ENCODE results near the gene MBNL2. TPM values are rescaled to one million over a fixed set of nuclear protein-coding genes. Genes with fewer than 3 reads are reported as not detected.
A peak's percentile ranks its signal among the peaks of the same experiment; 100 is the strongest.

The MBNL2 gene
- total and polyA plus RNA-seq, 2 donors from 2014 or later, result 18.8 to 70.5 TPM

DNA sequence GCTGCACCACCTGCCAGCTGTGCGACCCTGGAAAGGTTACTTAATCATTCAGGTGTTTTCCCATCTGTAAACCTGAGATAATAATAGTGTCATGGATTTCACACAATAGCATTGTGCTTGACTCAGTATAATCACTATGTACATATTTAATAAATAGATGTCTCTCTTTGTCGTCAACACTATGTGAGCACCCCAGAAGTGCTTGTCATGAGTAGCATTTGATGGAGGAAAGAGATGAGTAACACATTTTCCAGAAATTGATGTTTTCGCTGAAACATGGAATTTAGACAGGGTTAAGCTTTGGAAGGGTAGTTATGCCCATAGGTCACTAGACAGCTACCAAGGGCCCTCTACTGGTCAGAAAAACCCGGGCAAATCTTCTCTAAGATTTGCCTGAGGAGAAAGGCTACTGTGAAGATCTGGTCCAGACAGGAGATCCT, 9.5 kb upstream of the MBNL2 start:
- intact Hi-C loops (cut with DNase I), result loop anchor here (10.0 kb wide), 1 partner anchor 88 kb away; no protein-coding TSS in a partner anchor
- no peak overlapping the region for H3K27ac ChIP-seq (ENCODE audit: low read depth in 2 of 2, low read length in 2 of 2)
- no peaks in the 10 kb centered on the region for H3K27me3 ChIP-seq (ENCODE audit: control insufficient read depth, insufficient read depth, low read length)
- H3K4me3 ChIP-seq (ENCODE audit: low read length in 3 of 3), result no peak overlapping the region
- H3K9me3 ChIP-seq (ENCODE audit: control insufficient read depth in 2 of 3, insufficient read depth in 1 of 3, low read length in 3 of 3), result no peaks in the 10 kb centered on the region
- no peaks in the 10 kb centered on the region for H3K36me3 ChIP-seq (ENCODE audit: control insufficient read depth in 2 of 3, insufficient read depth in 3 of 3, low read length in 3 of 3)
- DNase-seq (no peak), FAIRE-seq (no peak)
- H3K4me1 ChIP-seq (ENCODE audit: control insufficient read depth in 2 of 3, insufficient read depth in 2 of 3, low read depth in 1 of 3, low read length in 3 of 3), result no peaks in the 10 kb centered on the region
- TF ChIP-seq, protein P1, sequence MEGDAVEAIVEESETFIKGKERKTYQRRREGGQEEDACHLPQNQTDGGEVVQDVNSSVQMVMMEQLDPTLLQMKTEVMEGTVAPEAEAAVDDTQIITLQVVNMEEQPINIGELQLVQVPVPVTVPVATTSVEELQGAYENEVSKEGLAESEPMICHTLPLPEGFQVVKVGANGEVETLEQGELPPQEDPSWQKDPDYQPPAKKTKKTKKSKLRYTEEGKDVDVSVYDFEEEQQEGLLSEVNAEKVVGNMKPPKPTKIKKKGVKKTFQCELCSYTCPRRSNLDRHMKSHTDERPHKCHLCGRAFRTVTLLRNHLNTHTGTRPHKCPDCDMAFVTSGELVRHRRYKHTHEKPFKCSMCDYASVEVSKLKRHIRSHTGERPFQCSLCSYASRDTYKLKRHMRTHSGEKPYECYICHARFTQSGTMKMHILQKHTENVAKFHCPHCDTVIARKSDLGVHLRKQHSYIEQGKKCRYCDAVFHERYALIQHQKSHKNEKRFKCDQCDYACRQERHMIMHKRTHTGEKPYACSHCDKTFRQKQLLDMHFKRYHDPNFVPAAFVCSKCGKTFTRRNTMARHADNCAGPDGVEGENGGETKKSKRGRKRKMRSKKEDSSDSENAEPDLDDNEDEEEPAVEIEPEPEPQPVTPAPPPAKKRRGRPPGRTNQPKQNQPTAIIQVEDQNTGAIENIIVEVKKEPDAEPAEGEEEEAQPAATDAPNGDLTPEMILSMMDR (IDR thresholded peaks at IDR 0.05; ENCODE audit: borderline replicate concordance, extremely low read depth, insufficient read depth), result peak; percentile 36
- no peak overlapping the region for H3K9ac ChIP-seq (ENCODE audit: low read length in 3 of 3)

DNA sequence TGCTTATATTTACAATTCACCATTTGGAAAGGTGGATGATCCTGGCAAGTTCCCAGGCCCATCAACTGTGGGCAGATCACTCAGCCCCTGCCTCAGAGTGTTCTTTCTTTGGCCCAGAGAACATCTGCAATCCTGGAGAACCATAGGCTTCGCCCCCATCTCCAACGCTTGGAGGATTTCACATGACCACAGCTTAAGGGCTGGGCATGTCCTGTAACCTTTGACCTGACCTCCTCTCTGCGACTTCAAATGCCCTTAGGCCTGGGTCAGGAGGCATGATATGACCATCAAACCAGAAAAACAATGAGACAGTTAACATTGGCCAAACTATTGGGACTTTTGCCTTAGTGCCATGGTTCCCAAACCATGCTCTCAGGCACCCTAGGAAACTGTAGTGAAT, 7.2 kb upstream of the MBNL2 start:
- intact Hi-C loops (cut with DNase I), result loop anchor here (10.0 kb wide), 1 partner anchor 90 kb away; no protein-coding TSS in a partner anchor
- Histone ChIP-seq H3K27me3 (ENCODE audit: control insufficient read depth, insufficient read depth, low read length) (no peaks in the 10 kb centered on the region), H3K4me1 (ENCODE audit: control insufficient read depth in 2 of 3, insufficient read depth in 2 of 3, low read depth in 1 of 3, low read length in 3 of 3) (peaks cover 0 to 9% (median 6%) of the 10 kb centered on the region in 3 donors), H3K36me3 (ENCODE audit: control insufficient read depth in 2 of 3, insufficient read depth in 3 of 3, low read length in 3 of 3) (no peaks in the 10 kb centered on the region), H3K27ac (ENCODE audit: low read depth in 2 of 2, low read length in 2 of 2) (no peak overlapping the region), H3K4me3 (ENCODE audit: low read length in 3 of 3) (no peak overlapping the region), H3K9me3 (ENCODE audit: control insufficient read depth in 2 of 3, insufficient read depth in 1 of 3, low read length in 3 of 3) (no peaks in the 10 kb centered on the region), H3K9ac (ENCODE audit: low read length in 3 of 3) (no peak overlapping the region)
- FAIRE-seq (no peak), DNase-seq (no peak)
- TF ChIP-seq, protein P1 (IDR thresholded peaks at IDR 0.05; ENCODE audit: borderline replicate concordance, extremely low read depth, insufficient read depth), result no peak

DNA sequence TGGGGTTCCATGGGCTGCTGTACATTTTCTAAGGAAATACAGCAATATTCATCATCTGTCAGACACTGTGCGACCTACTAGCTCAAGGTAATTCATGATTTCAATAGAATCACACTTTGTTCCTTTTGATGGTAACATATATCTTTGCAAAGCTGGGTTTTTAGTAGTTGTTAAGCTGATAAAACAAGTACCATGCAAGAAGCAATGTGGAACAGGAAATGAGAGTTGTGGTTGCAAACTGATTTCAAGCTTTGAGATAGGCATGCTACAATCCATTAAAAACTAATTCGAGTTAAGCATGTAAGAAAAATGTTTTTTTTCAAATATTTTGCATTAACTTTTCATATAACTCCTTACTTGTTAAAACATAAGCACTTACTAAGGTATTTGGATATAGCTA, 6.8 kb upstream of the MBNL2 start:
- H3K27ac ChIP-seq (ENCODE audit: low read depth in 2 of 2, low read length in 2 of 2), result no peak overlapping the region
- peaks cover 0 to 9% (median 6%) of the 10 kb centered on the region in 3 donors for H3K4me1 ChIP-seq (ENCODE audit: control insufficient read depth in 2 of 3, insufficient read depth in 2 of 3, low read depth in 1 of 3, low read length in 3 of 3)
- no peak overlapping the region for H3K9ac ChIP-seq (ENCODE audit: low read length in 3 of 3)
- no peaks in the 10 kb centered on the region for H3K36me3 ChIP-seq (ENCODE audit: control insufficient read depth in 2 of 3, insufficient read depth in 3 of 3, low read length in 3 of 3)
- no peak for FAIRE-seq
- no peak for DNase-seq
- intact Hi-C loops (cut with DNase I), result loop anchor here (10.0 kb wide), 1 partner anchor 91 kb away; no protein-coding TSS in a partner anchor
- H3K9me3 ChIP-seq (ENCODE audit: control insufficient read depth in 2 of 3, insufficient read depth in 1 of 3, low read length in 3 of 3), result no peaks in the 10 kb centered on the region
- TF ChIP-seq, protein P1 (IDR thresholded peaks at IDR 0.05; ENCODE audit: borderline replicate concordance, extremely low read depth, insufficient read depth), result no peak
- no peaks in the 10 kb centered on the region for H3K27me3 ChIP-seq (ENCODE audit: control insufficient read depth, insufficient read depth, low read length)
- no peak overlapping the region for H3K4me3 ChIP-seq (ENCODE audit: low read length in 3 of 3)

DNA sequence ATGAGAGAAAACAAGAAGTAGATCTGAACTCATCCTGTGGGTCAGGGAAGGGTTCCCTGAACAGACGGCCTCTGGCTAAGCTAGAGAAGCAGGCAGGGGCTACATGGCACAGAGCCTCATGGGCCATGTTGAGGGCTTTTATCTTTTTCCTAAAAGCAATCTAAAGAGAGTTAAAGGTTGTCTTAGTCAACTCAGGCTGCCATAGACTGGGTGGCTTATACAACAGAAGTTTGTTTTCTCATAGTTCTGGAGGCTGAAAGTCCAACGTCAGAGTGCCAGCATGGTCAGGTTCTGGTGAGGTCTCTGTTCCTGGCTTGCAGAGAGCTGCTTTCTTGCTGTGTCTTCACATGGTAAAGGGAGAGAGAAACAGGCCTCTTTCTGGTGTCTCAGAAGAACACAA, 2.9 kb upstream of the MBNL2 start:
- intact Hi-C loops (cut with DNase I), result loop anchor here (10.0 kb wide), 1 partner anchor 94 kb away; no protein-coding TSS in a partner anchor
- Histone ChIP-seq H3K4me1 (ENCODE audit: control insufficient read depth in 2 of 3, insufficient read depth in 2 of 3, low read depth in 1 of 3, low read length in 3 of 3) (peaks cover 0 to 18% (median 8%) of the 10 kb centered on the region in 3 donors), H3K9me3 (ENCODE audit: control insufficient read depth in 2 of 3, insufficient read depth in 1 of 3, low read length in 3 of 3) (no peaks in the 10 kb centered on the region), H3K27me3 (ENCODE audit: control insufficient read depth, insufficient read depth, low read length) (no peaks in the 10 kb centered on the region), H3K4me3 (ENCODE audit: low read length in 3 of 3) (peak overlapping the region in 1 of 3 donors; percentile 1), H3K27ac (ENCODE audit: low read depth in 2 of 2, low read length in 2 of 2) (peak overlapping the region; percentile 16 to 47), H3K36me3 (ENCODE audit: control insufficient read depth in 2 of 3, insufficient read depth in 3 of 3, low read length in 3 of 3) (no peaks in the 10 kb centered on the region), H3K9ac (ENCODE audit: low read length in 3 of 3) (no peak overlapping the region)
- FAIRE-seq (no peak), DNase-seq (no peak)
- TF ChIP-seq, protein P1 (IDR thresholded peaks at IDR 0.05; ENCODE audit: borderline replicate concordance, extremely low read depth, insufficient read depth), result no peak

All from kidney (tissue), 14 donors.